Kidney epithelial cell (primary cell): ENCODE measurements around the gene PFDN6. TPM values are rescaled to one million over a fixed set of nuclear protein-coding genes. Genes with fewer than 3 reads are reported as not detected.

Experiments
- DNase-seq: peaks from one replicate; pipeline ENCODE4 v3.0.0-alpha.2; 2010; ENCODE audit warnings: low read depth
- H3K27me3 ChIP-seq: 2 replicates; pipeline ENCODE4 v1.6.0; 2011; ENCODE audit warnings: low read length; ENCODE audit not compliant: control insufficient read depth, insufficient read depth
- H3K36me3 ChIP-seq: 2 replicates; pipeline ENCODE4 v1.5.1; 2011; ENCODE audit warnings: low read length; ENCODE audit not compliant: control insufficient read depth, insufficient read depth
- H3K4me3 ChIP-seq: 2 replicates; pipeline ENCODE4 v1.5.1; 2011; ENCODE audit warnings: low read depth, mild to moderate bottlenecking, control low read depth, low read length
- CTCF ChIP-seq: IDR thresholded peaks from 2 replicates; pipeline ENCODE4 v1.5.1; 2011; ENCODE audit warnings: mild to moderate bottlenecking, moderate library complexity, low read length, control low read depth, inconsistent platforms; ENCODE audit not compliant: insufficient read depth, poor library complexity, severe bottlenecking
- total RNA-seq: library from RNA; depleted of rRNA; stranded (reverse); fragments of >200 nt; gene quantifications from 2 replicates; pipeline ENCODE4 v1.2.3, GENCODE V29; 2015

Gene PFDN6
- total RNA-seq, 1 donor from 2014 or later, result 51.4 TPM

- Histone ChIP-seq H3K27me3 (no peaks in the 10 kb centered on the region), H3K4me3 (peak overlapping the region; percentile 49), H3K36me3 (no peaks in the 10 kb centered on the region)
- peak; percentile 19 for TF ChIP-seq CTCF
- DNase-seq, result peak; percentile 94
These were observed 40.3 kb upstream of the PFDN6 start for GRCh38 chr6:33248932-33249731.

DNA sequence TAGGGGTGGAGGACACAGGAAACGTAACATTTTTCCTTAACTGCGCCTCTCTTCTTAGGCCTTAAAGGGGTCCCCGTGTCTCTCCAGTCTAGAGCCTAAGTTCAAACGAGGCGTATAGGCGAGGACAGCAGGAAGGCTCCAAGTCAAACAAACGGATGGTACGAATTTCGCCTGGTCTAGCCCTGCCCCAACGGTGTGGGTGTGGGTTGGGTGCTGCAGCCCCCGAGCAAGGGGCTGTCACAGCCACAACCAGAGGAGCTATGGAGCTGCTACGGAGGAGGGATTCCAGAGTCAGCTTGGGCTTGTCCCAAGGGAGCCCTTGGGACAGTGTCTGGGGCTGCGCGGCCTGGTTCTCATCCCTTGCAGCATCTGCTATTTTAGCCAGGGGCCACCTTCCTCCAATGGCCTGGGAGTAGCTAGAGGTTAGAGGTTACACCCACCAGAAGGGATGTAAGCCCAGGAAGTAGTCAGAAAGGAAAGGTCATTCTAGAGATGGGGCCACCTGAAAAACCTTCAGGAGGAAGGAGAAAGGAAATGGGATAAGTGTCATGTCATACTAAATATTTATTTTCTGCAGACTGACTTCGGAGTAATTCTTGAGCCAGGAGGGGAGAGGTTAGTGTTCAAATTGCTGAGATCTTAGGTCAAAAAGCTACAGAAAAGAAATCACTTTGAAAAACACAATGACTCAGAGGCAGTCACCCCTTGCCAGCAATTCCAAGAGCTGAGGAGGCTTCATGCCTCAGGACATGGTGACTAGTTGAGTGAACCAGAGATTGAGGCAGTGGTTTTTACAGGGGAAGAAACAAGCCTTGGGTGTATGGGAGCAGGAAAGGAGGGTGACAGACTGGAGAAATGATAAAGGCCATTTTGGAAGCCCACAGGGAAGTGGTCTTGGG, 39.4 kb upstream of the PFDN6 start:
- Histone ChIP-seq H3K27me3 (no peaks in the 10 kb centered on the region), H3K4me3 (peak overlapping the region; percentile 49), H3K36me3 (no peaks in the 10 kb centered on the region)
- no peak for TF ChIP-seq CTCF
- peak; percentile 62 for DNase-seq

DNA sequence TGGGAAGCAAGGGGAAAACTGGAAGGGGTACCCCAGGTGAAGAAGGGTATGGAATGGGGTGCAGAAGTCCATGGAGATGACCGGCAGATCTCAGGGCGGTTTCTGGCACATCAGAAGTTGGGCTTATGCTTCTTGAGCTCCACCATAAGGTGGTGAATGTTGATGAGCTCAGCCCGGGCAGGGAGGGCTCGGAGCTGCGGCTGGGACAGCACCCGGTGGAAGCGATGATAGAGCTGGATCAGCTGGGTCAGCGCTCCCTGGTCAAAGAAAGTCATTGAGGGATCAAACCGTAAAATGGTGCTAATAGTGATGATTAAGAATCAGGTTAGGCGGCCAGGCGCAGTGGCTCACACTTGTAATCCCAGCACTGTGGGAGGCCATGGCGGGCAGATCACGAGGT, 38.7 kb upstream of the PFDN6 start:
- no peak for DNase-seq
- H3K4me3 ChIP-seq, result no peak overlapping the region
- H3K36me3 ChIP-seq, result no peaks in the 10 kb centered on the region
- no peaks in the 10 kb centered on the region for H3K27me3 ChIP-seq
- TF ChIP-seq CTCF, result no peak

GRCh38 chr6:33251395-33252012, 37.9 kb upstream of the PFDN6 start:
- DNase-seq, result no peak
- Histone ChIP-seq H3K4me3 (no peak overlapping the region), H3K27me3 (no peaks in the 10 kb centered on the region), H3K36me3 (no peaks in the 10 kb centered on the region)
- no peak for TF ChIP-seq CTCF

DNA sequence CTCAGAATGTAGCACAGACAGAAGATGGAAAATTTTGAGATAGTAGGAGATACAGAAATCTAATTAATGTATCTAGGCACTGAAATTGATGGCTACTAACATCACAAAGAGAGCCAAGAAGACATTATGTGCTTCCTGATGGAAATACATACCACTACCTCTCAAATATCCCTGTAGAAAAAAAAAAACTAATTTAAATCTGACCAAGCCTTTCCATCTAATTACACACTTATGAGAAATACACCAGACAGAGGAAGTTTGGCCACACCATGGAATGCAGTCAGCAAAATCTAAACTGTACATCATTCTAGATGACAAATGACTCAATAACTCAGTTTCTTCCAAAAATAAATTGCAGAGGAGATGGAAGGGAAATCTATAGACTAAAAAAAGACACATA, 36.6 kb upstream of the PFDN6 start:
- no peaks in the 10 kb centered on the region for H3K27me3 ChIP-seq
- no peak for DNase-seq
- H3K36me3 ChIP-seq, result no peaks in the 10 kb centered on the region
- no peak overlapping the region for H3K4me3 ChIP-seq
- no peak for TF ChIP-seq CTCF
